H1 (cell line): ENCODE data around the gene NEU4.

Source experiments
- CTCF ChIP-seq, 3 experiments: IDR thresholded peaks; 1 replicate in 2 of 3; 2 replicates in 1 of 3; pipeline versions ENCODE4 v1.5.1 to v1.6.1; 2011; ENCODE audit warnings: low read length in 3 of 3, mild to moderate bottlenecking in 3 of 3, inconsistent platforms in 2 of 3, low read depth in 1 of 3, moderate library complexity in 1 of 3; ENCODE audit not compliant: insufficient read depth in 1 of 3; ENCODE audit errors: control extremely low read depth in 1 of 3
- EGR1 ChIP-seq: IDR thresholded peaks from 2 replicates; pipeline ENCODE4 v1.6.1; 2011; ENCODE audit warnings: low read depth, low read length, borderline replicate concordance
- HDAC2 ChIP-seq, 2 experiments: fragments of 300-600 bp in 1 of 2; sonication (generic) in 1 of 2; IDR thresholded peaks; 2 replicates each; pipeline ENCODE4 v1.6.1; 2011 to 2012; ENCODE audit warnings: low read depth in 2 of 2, low read length in 2 of 2, mild to moderate bottlenecking in 2 of 2, moderate library complexity in 2 of 2, borderline replicate concordance in 1 of 2, inconsistent platforms in 1 of 2
- HDAC6 ChIP-seq: IDR thresholded peaks from one replicate; pipeline ENCODE4 v1.7.1; 2012; ENCODE audit warnings: low read depth, mild to moderate bottlenecking, inconsistent platforms, low read length, moderate library complexity
- NANOG ChIP-seq: IDR thresholded peaks from 2 replicates; pipeline ENCODE4 v1.6.1; 2011; ENCODE audit warnings: low read length, low read depth, mild to moderate bottlenecking, inconsistent platforms; ENCODE audit not compliant: insufficient read depth, poor library complexity, severe bottlenecking
- POLR2A ChIP-seq, 2 experiments: IDR thresholded peaks; 1 replicate in 1 of 2; 2 replicates in 1 of 2; pipeline ENCODE4 v1.6.1; 2011; ENCODE audit warnings: low read depth in 2 of 2, low read length in 2 of 2, mild to moderate bottlenecking in 2 of 2; ENCODE audit errors: control extremely low read depth in 1 of 2
- RFX5 ChIP-seq: IDR thresholded peaks from 2 replicates; pipeline ENCODE4 v1.6.1; 2011; ENCODE audit warnings: low read depth, low read length, improper control_type of control experiment, borderline replicate concordance
- YY1 ChIP-seq: IDR thresholded peaks from 2 replicates; pipeline ENCODE4 v1.6.1; 2011; ENCODE audit warnings: low read depth, mild to moderate bottlenecking, low read length

- TF ChIP-seq YY1 (no peak), EGR1 (no peak), POLR2A (IDR thresholded peaks at IDR 0.05; ENCODE audit: control extremely low read depth in 1 of 2, low read depth in 2 of 2, low read length in 2 of 2) (no peak), NANOG (no peak), CTCF (IDR thresholded peaks at IDR 0.05; ENCODE audit: control extremely low read depth in 1 of 3, insufficient read depth in 1 of 3, low read depth in 1 of 3, low read length in 3 of 3) (no peak), RFX5 (no peak), HDAC2 (IDR thresholded peaks at IDR 0.05; ENCODE audit: borderline replicate concordance in 1 of 2, low read depth in 2 of 2, low read length in 2 of 2) (no peak), HDAC6 (no peak)
Observed at GRCh38 chr2:241841181-241842066, 32.4 kb downstream of the NEU4 start.
